ENCODE measurements around the gene ZSCAN5A.
"Not testable (repeated sequence)": the region's sequence is repeated elsewhere in the genome, so short reads cannot be mapped to it uniquely, and the experiment has no call there.

Gene ZSCAN5A

GRCh38 chr19:56223481-56223880, 91.2 kb downstream of the ZSCAN5A start:
- H3K36me3 Mint-ChIP-seq, result no peaks in the 10 kb centered on the region
- H3K27me3 Mint-ChIP-seq, result peaks cover 2% of the 10 kb centered on the region
- H3K4me3 Mint-ChIP-seq, result no peak overlapping the region
- H3K27ac Mint-ChIP-seq, result no peak overlapping the region
- DNase-seq, result no peak
- no peaks in the 10 kb centered on the region for H3K9me3 Mint-ChIP-seq
- CTCF ChIA-PET, result no interaction called here
- no peaks in the 10 kb centered on the region for H3K4me1 Mint-ChIP-seq

GRCh38 chr19:56222901-56223300, 91.7 kb downstream of the ZSCAN5A start:
- CTCF ChIA-PET, result no interaction called here
- DNase-seq, result no peak
- no peak overlapping the region for H3K27ac Mint-ChIP-seq

GRCh38 chr19:56221851-56222250, 92.8 kb downstream of the ZSCAN5A start:
- Mint-ChIP-seq H3K4me1 (peaks cover 7% of the 10 kb centered on the region), H3K9me3 (no peaks in the 10 kb centered on the region)

More at GRCh38 chr19:56222901-56223300, 91.7 kb downstream of the ZSCAN5A start:
- Mint-ChIP-seq H3K4me1 (peaks cover 2% of the 10 kb centered on the region), H3K36me3 (no peaks in the 10 kb centered on the region), H3K27me3 (peaks cover 8% of the 10 kb centered on the region), H3K4me3 (no peak overlapping the region), H3K9me3 (no peaks in the 10 kb centered on the region)

GRCh38 chr19:56221442-56221841, 93.2 kb downstream of the ZSCAN5A start:
- peaks cover 23% of the 10 kb centered on the region for H3K27me3 Mint-ChIP-seq
- not testable (repeated sequence) for DNase-seq, H3K9me3 Mint-ChIP-seq, H3K27ac Mint-ChIP-seq, H3K4me1 Mint-ChIP-seq, H3K36me3 Mint-ChIP-seq, H3K4me3 Mint-ChIP-seq
- CTCF ChIA-PET, result interaction anchor here (1.7 to 1.8 kb wide), 2 partner anchors 33 to 39 kb away, joined by 3 to 4 read pairs; no protein-coding TSS in a partner anchor

More at GRCh38 chr19:56221851-56222250, 92.8 kb downstream of the ZSCAN5A start:
- no peak for DNase-seq
- Mint-ChIP-seq H3K36me3 (no peaks in the 10 kb centered on the region), H3K27ac (no peak overlapping the region), H3K27me3 (peaks cover 18% of the 10 kb centered on the region), H3K4me3 (no peak overlapping the region)
- CTCF ChIA-PET, result interaction anchor here (1.8 kb wide), 1 partner anchor 39 kb away, joined by 3 read pairs; no protein-coding TSS in a partner anchor

GRCh38 chr19:56218961-56219360, 95.7 kb downstream of the ZSCAN5A start:
- no peaks in the 10 kb centered on the region for H3K36me3 Mint-ChIP-seq
- H3K27me3 Mint-ChIP-seq, result peaks cover 33% of the 10 kb centered on the region
- H3K27ac Mint-ChIP-seq, result no peak overlapping the region
- H3K4me1 Mint-ChIP-seq, result peaks cover 8% of the 10 kb centered on the region
- CTCF ChIA-PET, result no interaction called here
- no peak overlapping the region for H3K4me3 Mint-ChIP-seq
- no peaks in the 10 kb centered on the region for H3K9me3 Mint-ChIP-seq
- DNase-seq, result no peak

GRCh38 chr19:56217039-56217949, 97.3 kb downstream of the ZSCAN5A start:
- peak; percentile 32 for DNase-seq

GRCh38 chr19:56211718-56212117, 102.9 kb downstream of the ZSCAN5A start:
- H3K27me3 Mint-ChIP-seq, result peaks cover 16% of the 10 kb centered on the region
- no peaks in the 10 kb centered on the region for H3K9me3 Mint-ChIP-seq
- H3K27ac Mint-ChIP-seq, result no peak overlapping the region
- CTCF ChIA-PET, result no interaction called here
- H3K4me1 Mint-ChIP-seq, result peaks cover under 1% of the 10 kb centered on the region
- no peak for DNase-seq
- no peaks in the 10 kb centered on the region for H3K36me3 Mint-ChIP-seq
- no peak overlapping the region for H3K4me3 Mint-ChIP-seq

More at GRCh38 chr19:56217039-56217949, 97.3 kb downstream of the ZSCAN5A start:
- no peaks in the 10 kb centered on the region for H3K36me3 Mint-ChIP-seq
- peak overlapping the region; percentile 44 for H3K4me3 Mint-ChIP-seq
- no peak overlapping the region for H3K27ac Mint-ChIP-seq
- CTCF ChIA-PET, result no interaction called here
- peaks cover 8% of the 10 kb centered on the region for H3K4me1 Mint-ChIP-seq
- H3K9me3 Mint-ChIP-seq, result no peaks in the 10 kb centered on the region
- peaks cover 33% of the 10 kb centered on the region for H3K27me3 Mint-ChIP-seq

GRCh38 chr19:56210036-56210435, 104.6 kb downstream of the ZSCAN5A start:
- H3K27me3 Mint-ChIP-seq, H3K4me3 Mint-ChIP-seq, H3K36me3 Mint-ChIP-seq, CTCF ChIA-PET, H3K27ac Mint-ChIP-seq, DNase-seq, H3K4me1 Mint-ChIP-seq, H3K9me3 Mint-ChIP-seq: not testable (repeated sequence)

GRCh38 chr19:56209091-56209490, 105.5 kb downstream of the ZSCAN5A start:
- Mint-ChIP-seq H3K27me3 (peaks cover 3% of the 10 kb centered on the region), H3K4me3 (no peak overlapping the region), H3K27ac (no peak overlapping the region), H3K4me1 (no peaks in the 10 kb centered on the region), H3K36me3 (no peaks in the 10 kb centered on the region), H3K9me3 (no peaks in the 10 kb centered on the region)
- no peak for DNase-seq
- CTCF ChIA-PET, result no interaction called here

GRCh38 chr19:56207581-56207980, 107.1 kb downstream of the ZSCAN5A start:
- DNase-seq, H3K4me1 Mint-ChIP-seq, H3K27ac Mint-ChIP-seq, H3K27me3 Mint-ChIP-seq, H3K9me3 Mint-ChIP-seq, H3K4me3 Mint-ChIP-seq, H3K36me3 Mint-ChIP-seq, CTCF ChIA-PET: not testable (repeated sequence)

- DNase-seq, result no peak
- H3K4me3 Mint-ChIP-seq, result no peak within 1 kb of the TSS
- peaks cover 5% of the 10 kb centered on the region for H3K27me3 Mint-ChIP-seq
- no peak within 1 kb of the TSS for H3K27ac Mint-ChIP-seq
- H3K36me3 Mint-ChIP-seq, result no peaks in the 10 kb centered on the region
- H3K9me3 Mint-ChIP-seq, result no peaks in the 10 kb centered on the region
- no peaks in the 10 kb centered on the region for H3K4me1 Mint-ChIP-seq
- CTCF ChIA-PET, result no interaction called here
These were observed 112.7 kb downstream of the ZSCAN5A start, which contains the start of gene ZSCAN5C for GRCh38 chr19:56201973-56202372. Gene ZSCAN5C (plus strand): TSS chr19:56202273. CDS start chr19:56205914, 3,641 bp downstream.

GRCh38 chr19:56199687-56200086, 115.0 kb downstream of the ZSCAN5A start:
- no peaks in the 10 kb centered on the region for H3K36me3 Mint-ChIP-seq
- CTCF ChIA-PET, result no interaction called here
- no peak overlapping the region for H3K4me3 Mint-ChIP-seq
- peaks cover 4% of the 10 kb centered on the region for H3K27me3 Mint-ChIP-seq
- H3K9me3 Mint-ChIP-seq, result no peaks in the 10 kb centered on the region
- no peak for DNase-seq
- no peaks in the 10 kb centered on the region for H3K4me1 Mint-ChIP-seq
- H3K27ac Mint-ChIP-seq, result no peak overlapping the region

- H3K9me3 Mint-ChIP-seq, CTCF ChIA-PET, H3K4me1 Mint-ChIP-seq, H3K27ac Mint-ChIP-seq, H3K36me3 Mint-ChIP-seq, H3K27me3 Mint-ChIP-seq, DNase-seq, H3K4me3 Mint-ChIP-seq: not testable (repeated sequence)
These were observed 117.0 kb downstream of the ZSCAN5A start, which contains the start of gene ZSCAN5B for GRCh38 chr19:56197646-56198045. Gene ZSCAN5B (minus strand): TSS chr19:56197783. CDS start chr19:56193052, 4,731 bp downstream.

- no peak for DNase-seq
- Mint-ChIP-seq H3K27ac (no peak overlapping the region), H3K36me3 (no peaks in the 10 kb centered on the region), H3K4me1 (no peaks in the 10 kb centered on the region), H3K4me3 (no peak overlapping the region), H3K27me3 (no peaks in the 10 kb centered on the region), H3K9me3 (no peaks in the 10 kb centered on the region)
- CTCF ChIA-PET, result interaction anchor here (0.7 kb wide), 1 partner anchor 561 kb away, joined by 3 read pairs; no protein-coding TSS in a partner anchor
These were observed 120.5 kb downstream of the ZSCAN5A start for GRCh38 chr19:56193981-56194640.
